Fibroblast of skin of left biceps (primary cell): ENCODE measurements around the gene NOX3.
A peak's percentile ranks its signal among the peaks of the same experiment; 100 is the strongest.

ENCODE experiments used
- DNase-seq, 2 experiments: peaks; one replicate each; pipeline ENCODE4 v3.0.0-alpha.2; 2013; ENCODE audit warnings: low read depth in 2 of 2

NOX3 gene

DNA sequence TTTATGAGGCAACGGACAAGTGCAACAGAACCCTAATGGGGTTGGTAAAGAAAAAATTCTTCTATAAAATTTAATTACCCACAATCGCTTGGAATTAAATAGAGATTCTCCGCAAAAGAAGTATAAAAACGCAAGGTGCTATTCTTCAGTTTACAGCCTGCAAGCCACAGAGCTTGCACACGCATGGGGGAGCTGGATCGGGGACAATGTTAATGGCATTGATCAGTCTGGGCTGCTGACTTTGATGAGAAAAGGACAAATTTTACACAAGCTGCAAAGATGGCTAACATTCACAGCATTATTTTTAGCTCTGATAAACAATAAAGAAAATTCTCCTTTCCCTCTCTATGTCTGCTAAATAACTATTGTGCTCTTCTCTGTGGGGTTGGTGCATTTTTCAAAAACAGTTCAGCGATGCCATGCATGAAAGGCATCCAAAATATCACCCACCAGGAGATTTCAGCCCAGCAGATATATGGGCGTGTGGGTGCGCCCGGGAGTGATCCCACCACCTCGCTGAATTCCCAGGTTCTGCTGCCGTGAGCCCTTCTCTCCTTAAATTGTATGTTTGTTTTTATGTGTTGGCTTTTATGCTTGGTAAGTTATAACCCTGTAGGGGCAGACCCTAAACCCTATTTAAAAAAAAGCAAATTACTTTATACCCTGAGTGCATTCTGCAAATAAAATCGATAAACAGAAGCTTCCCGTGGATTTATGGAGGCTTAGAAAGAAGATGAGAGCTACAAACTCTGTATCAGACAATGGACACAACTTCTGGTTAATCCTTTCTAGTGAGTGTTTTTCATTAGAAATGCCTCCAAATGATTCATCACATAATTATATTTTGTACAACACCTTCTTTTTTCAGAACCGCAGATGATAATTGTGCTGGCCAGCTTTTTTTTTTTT, 55.6 kb downstream of the NOX3 start:
- DNase-seq: no peak

DNA sequence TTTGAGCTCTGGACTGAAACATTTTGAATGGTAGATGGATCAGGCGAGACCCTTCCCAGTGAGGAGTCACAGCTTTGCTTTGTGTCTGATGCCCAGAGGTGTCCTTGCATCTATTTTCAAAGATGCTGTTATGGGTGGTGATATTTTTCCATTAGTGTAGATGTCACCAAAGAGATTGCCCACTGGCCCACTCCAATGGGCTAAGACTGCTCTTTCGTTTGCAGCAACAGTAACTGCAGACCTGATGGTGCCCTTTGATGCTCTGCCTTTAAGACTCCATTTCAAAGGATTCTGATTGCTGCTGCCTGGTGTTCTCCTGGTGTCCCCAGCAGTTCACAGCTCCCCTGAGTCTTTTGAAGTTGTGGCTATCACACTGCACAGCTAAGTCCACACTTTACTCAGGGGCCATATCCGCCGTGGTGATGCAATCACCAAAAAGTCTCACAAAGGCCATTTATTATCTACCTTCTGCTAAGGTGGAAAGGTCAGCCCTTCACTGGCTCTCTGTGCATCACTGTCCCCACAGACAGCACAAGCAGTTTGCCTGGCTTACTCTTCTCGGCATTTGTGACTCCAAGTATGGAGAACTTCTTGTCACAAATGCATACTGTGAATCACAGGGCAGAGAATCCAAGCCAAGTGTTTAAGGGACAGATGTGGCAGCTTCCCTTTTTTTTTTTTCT, 56.4 kb downstream of the NOX3 start:
- DNase-seq: no peak

DNA sequence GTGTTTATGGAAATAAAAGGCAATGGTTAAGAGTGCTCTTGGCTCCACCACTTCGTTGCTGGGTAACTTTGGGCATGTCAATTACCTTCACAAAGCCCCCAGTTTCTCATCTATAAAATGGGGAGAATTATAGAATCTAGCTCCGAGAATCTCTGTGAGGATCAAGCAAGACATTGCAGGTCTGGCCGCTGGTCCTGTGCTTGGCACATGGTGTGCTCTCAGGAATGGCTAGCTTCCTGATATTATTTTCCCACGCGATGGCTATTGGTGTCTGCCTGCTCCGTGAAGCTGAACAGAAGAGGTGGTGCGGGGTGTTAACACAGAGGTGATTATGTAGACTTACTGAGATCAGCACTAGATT, 57.0 kb downstream of the NOX3 start:
- no peak for DNase-seq

DNA sequence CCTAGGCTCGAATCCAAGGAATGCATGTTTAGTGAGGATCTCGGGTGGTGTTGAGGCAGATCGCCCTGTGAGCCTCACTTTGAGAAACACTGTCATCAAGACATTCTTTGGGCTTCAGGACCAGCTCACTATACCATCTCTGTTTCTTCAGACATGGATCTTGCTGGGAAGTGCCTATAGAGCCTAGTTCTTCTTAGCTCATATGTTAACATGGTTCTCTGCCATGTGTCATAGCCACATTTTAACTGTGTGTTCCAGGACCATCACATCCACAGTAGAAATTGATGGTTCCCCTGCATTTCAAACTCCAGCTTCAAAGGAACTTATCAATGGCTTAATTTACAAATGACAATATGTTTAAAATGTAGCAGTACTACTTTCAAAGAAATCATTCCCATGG, 57.4 kb downstream of the NOX3 start:
- DNase-seq: no peak

DNA sequence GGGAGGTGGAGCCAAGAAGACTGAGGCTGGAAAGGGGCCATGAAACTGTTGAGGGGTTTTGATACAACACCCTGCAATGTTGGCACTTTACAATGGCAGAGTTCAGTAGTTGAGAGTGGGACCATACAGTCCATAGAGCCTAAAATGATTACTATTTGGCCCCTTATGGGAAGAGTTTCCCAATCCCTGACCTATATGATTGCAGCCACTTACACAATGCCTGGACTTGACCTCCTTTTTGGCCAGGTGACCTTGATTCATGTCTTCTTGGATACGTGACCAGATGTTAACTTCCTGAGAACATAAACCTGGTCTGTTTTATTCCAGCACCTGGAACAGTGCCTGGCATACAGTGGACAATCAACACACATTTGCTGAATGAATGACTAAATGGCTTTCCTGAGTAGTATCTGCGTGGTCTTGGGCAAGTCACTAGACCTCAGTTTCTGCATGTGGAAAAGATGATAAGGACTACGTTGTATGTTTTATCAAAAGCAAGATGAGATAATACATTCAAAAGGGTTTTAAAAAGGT, 58.4 kb downstream of the NOX3 start:
- DNase-seq: no peak

DNA sequence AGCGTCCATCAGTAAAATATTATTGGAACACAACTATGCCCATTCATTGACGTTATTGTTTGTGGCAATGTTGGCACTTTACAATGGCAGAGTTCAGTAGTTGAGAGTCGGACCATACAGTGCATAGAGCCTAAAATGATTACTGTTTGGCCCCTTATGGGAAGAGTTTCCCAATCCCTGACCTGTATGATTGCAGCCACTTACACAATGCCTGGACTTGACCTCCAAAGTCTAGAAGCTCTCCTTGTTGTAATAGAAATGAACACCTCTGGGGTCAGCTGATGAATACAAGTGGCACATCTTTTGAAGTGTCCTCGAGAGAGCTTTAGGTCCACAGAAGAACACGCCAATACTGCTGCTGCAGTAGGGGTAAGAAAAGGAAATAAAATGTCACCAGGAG, 59.0 kb downstream of the NOX3 start:
- DNase-seq: no peak

DNA sequence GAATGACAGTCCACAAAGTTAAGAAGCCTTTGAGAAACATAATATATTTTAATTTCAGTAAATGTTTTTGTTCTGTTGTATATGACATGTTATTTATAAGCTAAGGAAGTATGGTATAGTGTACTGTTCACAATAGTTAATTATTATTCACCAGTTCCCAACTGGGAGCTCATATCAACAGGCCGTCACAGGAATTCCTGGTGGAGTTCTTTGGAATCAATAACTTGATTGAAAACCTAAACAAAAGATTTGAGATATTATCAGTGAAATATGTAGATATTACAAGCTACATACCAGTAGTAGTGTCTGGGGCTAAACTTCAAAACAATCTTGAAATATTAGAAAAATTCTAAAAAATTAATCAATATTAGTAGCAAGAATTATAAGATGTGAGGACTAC, 60.3 kb downstream of the NOX3 start:
- no peak for DNase-seq

DNA sequence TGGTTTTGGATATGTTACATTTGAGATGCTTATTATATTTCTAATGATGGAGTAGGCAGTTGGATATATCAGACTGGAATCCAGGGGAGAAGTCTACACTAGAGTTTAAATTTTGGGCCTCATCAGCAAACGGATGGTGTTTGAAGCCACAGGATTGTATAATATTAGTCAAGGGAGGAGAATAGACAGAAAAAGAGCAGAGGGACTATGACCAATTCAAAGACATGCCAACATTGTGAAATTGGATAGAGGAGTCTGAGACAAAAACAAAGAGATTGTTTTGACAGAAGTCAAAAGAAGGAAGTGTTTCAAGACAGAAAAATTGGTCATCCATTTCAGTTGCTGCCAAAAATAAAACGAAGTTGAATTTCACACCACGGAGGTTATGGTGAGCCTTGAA, 66.5 kb downstream of the NOX3 start:
- DNase-seq: no peak

DNA sequence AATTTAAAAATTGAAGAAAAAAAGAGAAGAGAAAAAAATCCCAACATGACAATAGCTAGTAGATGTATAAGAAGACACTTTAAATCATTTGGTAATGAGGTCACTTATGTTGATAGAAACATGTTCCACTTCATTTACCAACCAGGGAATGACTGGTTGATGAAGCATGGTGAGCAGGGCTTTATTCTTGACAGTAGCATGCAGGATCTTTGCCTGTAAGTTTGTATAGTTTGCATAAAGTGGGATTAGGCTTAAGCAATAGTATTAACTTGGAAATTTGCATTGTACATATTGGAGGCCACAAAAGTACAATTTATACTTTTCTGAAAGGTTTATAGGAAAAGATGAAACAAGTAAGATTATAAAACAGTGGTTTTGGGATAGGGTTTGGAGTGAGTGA, 67.0 kb downstream of the NOX3 start:
- no peak for DNase-seq

DNA sequence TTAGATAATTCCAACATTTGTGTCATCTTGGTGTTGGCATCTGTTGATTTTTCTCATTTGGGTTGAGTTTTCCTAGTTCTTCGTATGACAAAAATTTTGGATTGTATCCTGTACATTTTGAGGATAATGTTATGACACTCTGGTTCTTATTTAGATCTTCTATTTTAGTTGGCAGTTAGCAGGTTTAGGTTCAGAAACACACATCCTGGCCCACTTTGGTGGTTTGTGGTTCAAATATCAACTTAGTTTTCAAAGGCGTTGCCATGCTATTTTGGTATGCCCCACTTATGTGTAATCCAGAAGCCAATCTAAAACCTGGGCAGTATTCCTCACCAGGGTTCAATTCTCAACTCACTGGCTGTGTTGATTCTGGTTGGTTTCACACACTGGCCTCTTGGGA, 68.2 kb downstream of the NOX3 start:
- DNase-seq: no peak

DNA sequence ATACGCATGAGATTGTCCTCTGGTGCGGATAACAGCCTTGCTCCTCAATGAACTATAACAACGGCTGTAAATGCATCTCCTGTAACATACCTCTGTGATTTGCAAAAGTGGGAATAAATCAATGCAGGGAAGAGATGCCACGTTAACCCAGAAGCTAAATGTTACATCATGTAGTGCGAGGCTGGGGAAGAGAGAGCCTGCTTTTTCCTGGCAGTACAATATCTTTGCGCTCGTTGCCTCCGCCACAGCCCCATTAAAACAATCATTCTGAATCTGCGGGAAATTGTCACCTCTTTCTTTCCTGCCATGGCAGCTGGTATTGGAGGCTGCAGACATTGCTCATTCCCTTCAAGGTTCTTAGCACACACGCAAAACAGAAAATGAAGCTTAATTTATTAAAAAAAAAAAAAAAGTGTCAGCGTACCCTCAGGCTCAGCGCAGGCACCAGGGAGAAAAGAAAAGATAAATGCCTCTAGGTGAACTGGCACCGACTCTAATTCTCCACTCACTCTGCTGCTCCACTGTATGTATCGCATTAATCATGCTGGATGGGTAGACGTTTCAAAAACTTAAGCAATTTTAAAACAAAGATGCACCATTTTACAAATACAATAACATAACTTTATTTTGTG, 71.2 kb downstream of the NOX3 start:
- DNase-seq: no peak

DNA sequence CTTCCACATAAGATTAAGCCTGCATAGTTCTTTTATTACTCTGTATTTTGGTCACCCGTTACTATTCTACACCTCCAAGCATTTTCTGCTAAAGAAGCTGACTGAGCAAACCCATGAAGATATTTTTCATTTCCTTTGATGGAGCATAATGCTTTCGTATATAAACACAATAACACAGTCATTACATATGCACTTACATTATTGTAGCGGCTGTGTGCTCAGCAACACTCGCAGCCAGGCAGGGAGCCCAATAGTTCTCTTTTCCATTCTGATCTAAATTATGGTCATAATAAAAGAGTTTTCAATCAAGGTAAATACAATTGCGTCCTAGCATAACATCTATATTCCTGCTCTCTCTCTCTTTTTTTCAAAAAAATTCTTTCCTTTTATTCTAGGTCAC, 71.7 kb downstream of the NOX3 start:
- DNase-seq: no peak

DNA sequence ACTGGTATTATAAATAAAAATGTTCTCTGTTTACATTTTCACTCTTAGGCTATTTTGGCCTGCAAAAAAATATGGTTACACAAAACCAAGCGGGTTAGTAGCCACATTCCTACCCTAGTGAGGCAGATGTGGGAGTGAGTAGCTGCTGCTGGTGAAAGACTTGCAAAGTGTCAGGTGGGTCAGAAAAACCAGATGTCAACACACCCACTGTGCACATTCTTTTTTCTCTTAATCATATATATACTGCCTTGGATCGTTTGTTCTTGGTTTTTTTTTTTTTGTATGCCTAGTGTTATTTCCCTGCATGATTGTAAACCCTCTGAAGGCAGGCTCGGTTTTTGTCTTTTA, 73.3 kb downstream of the NOX3 start:
- peak; percentile 63 to 69 for DNase-seq

DNA sequence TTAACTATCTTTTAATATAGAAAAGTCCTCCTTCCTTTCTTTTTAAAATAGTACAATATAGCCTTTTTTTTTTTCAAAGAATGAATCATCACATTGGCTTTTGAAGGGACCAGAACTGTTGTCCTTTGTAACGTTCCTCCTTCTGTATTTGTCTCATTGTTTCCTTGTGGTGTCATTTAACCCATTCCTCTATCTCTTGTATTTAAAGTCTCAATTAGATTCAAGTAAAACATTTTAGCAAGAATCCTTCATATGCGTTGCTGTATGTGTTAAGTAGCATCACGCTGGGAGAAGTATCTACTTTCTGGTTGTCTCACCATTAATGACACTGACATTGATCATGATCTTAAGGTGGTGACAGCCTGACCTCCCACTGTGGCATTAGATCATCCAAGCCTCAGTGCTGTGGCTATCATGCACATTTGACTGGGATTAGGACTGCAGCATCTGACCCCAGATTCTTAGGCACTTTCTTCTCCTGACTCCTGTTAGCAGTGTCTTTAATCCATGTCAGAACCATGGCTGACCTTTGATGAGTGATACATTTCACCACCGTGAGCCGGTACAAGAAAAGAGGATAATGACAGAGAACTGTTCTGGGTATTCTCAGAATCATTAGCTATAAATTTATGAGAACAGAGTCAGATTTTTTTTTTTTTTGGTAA, 73.8 kb downstream of the NOX3 start:
- DNase-seq: peak; percentile 42 to 50

DNA sequence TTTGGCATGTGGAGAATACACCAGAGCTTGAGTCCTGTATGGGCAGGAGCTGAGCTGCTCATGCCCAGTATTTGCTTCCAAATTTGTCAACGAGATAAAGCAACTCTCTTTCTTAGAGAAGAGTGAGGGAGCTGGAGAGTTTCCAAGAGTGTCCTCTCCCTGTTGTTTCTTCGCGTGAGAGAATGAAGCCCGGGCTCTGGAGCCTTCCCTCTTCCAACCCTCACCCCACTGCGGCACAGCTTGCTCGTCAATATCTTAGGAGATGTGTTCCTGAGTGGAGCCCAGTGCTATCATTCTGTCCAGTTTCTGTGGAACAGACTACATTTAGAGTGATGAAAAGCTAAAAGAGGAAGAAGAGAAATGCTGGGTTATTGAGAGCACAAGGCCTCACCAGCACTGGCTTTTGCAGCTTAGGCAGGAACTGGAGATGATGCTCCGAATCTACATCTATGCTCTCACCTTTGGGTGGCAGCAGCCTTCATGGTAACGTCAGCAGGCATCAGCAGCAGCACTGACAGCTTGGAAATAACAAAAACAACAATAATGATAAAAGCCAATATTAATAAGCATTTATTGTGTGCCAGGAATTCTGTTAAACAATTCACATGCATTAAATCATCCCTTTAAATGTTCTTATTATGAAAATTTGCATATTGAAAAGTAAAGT, 74.8 kb downstream of the NOX3 start:
- no peak for DNase-seq

DNA sequence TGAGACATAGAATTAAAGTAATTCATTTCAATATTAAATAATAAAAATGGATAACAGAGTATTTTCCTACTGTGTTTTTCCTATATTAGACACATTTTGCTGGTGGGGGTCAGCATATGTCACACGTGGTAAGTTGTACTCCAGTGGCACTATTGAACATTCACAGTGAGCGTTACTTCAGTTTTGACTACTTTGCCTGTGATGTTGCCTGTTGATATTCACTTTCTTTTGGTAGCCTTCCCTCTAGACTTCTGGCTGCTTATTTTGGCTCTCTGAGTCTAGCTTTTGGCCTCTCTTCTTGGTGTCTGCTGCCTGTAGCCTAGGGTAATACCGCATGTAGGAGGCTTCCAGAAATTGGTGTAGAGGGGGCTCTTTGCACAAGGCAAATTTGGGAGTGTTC, 76.9 kb downstream of the NOX3 start:
- DNase-seq: no peak

DNA sequence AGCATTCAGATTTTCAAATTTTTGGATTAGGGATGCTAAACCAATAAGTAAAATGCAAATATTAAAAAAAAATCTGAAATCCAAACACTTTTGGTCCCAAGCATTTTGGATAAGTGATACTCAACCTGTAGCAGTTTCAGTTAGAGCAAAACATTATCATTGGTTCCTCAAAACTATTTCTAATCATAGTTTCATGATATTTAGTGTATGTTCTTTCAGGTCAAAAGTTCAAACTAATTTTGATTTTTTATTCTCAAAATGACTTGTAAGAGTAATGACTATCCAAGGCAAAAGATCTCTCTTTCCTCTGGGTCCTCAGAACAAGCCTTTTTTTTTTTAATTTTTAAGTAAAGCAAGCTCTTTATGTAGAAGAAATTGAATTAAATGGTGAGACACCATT, 77.4 kb downstream of the NOX3 start:
- DNase-seq: no peak

DNA sequence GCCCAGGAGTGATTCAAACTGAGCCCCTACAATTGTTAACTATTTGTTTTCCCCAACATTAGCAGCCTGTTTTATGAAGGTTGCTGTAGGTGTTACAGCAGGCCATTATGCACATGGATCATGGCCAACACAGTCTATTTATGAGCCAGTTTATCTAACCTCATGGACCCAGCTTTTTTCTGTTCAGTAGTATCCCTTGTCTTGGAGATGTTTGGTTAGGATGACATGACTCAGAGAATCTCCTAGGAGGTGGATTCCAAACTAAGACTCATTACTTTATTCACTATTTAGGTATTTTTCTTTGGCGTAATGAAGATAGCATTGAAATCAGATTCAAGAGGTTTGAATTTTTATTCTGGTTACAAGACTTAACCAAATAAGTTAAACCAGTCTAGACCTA, 78.6 kb downstream of the NOX3 start:
- DNase-seq: peak; percentile 64 to 68

DNA sequence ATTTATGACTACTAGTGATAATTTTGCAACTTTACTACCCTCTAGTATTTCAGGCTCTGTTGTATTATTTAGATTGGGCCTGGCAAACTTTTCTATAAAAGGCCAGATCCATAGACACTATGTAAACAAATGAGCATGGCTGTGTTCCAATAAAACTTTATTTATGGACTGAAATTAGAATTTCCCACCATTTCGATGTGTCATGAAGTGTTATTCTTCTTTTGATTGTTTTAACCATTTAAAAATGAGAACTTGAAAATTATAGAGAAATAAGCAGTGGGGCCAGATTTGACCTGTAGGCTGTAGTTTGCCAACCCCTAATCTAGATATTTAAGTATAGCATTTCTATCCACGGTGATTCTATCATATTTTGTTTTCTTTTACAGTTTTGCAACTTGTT, 79.8 kb downstream of the NOX3 start:
- no peak for DNase-seq

DNA sequence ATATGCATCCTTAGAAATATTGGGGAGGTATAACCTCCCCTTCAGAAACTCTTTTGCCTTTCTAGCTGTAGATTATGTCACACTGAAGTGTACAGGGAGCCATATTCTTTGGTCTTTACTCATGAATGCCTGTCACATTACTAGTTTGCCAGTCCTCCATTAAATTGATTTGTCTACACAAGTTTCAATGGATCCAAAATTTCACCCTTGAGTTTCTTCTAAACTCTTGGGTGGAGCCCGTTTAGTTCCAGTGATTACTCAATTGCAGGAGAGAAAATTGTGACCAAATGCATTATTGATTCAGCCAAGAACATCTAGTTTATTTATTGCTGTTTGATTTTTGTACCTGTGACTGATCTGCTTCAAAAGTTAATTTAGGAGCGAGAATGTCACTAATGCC, 81.0 kb downstream of the NOX3 start:
- no peak for DNase-seq

DNA sequence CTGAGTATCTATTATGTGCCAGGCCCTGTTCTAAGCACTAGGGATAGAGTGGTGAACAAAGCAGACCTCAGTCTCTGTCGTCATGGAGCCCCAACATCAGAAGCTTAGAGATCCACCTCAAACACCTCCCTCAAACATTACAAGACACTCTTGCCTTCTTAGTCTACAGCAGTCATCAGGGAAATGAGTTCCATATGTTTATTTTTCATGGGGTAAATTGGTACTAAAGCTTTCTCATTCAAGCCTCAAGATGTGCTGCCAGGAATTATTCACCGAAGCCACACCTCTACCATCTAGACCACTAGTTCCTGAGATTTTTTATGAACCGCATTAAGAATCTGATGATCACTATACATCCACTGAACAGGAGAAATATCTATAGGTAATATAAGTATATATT, 82.4 kb downstream of the NOX3 start:
- peak; percentile 24 to 30 for DNase-seq

DNA sequence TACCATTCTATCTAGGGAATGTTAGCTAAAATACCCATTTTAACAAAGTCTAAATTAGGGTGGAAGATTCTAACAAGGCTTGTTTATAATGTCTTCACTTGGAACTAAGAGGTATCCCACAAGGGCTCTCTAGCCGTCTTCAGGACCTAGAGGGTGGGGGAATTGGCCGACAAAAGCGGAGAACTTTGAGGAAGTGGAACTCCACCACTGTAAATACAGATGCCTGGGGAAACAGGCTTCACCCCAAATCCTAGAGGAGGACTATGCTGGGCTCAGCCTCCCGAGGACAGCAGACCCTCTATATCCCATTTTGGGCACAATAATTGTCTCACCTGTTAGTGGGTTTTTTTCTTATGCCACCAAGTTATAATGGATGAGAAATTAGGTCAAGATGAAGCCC, 83.4 kb downstream of the NOX3 start:
- DNase-seq: no peak
